ENCODE data around the gene PID1.

GRCh38 chr2:229273006-229273722, 2.1 kb upstream of the PID1 start:
- TF ChIP-seq CTCF (IDR thresholded peaks at IDR 0.05): no peak
- no peak for TF ChIP-seq EZH2phosphoT487 (IDR thresholded peaks at IDR 0.05)
- TF ChIP-seq EZH2 (IDR thresholded peaks at IDR 0.05): no peak

Data from neural progenitor cell (in vitro differentiated cells).